GM18951 (cell line): ENCODE measurements around the gene FPR2.

ENCODE experiments used
- POLR2A ChIP-seq: IDR thresholded peaks from 4 replicates; pipeline ENCODE4 v1.6.1; 2011; ENCODE audit warnings: mild to moderate bottlenecking; ENCODE audit not compliant: insufficient read length, insufficient read depth; ENCODE audit errors: extremely low read depth
- in situ Hi-C: fragments of 300-500 bp; cut with MboI; formaldehyde crosslinking; loops from one replicate; pipeline ENCODE4 v1.12.0; 2022; ENCODE audit warnings: low sequenced_read_pairs, mixed read lengths, inconsistent platforms; ENCODE audit not compliant: unreplicated experiment

The FPR2 gene

DNA sequence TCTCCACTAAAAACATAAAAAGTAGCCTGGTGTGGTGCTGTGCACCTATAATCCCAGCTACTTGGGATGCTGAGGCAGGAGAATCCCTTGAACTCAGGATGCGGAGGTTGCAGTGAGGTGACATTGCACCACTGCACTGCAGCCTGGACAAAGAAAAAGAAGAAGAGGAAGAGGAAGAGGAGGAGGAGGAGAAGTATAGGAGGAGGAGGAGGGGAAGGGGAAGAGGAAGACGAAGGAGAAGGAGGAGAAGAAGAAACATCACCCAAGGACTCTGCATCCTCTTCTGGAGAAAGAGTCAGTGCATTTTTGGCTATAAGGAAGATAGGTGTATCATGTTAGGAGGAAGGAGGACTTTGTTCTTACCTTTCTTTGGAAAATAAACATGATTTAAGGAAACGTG is 21.0 kb downstream of the FPR2 start:
- in situ Hi-C loops, result no loop called here

DNA sequence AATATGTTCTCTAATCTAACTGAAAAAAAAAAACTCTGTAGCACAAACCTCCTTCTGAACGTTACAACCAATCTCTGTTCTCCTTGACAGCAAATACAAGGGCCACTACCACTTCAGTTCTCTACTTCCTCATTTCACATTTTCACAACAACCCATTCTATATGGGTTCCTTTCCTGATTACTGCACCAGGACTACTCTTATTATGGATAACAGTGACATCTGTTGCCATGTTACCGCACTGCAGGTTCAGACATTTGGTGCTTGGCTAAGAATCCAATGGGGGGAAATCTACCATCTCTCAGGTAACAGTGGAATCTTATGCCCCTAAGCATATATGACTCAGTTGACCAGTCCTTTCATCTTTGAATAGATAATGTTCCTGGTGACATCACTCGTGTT is 22.4 kb downstream of the FPR2 start:
- in situ Hi-C loops, result no loop called here
- TF ChIP-seq POLR2A, result no peak

More for the DNA sequence above, 21.0 kb downstream of the FPR2 start:
- no peak for TF ChIP-seq POLR2A

DNA sequence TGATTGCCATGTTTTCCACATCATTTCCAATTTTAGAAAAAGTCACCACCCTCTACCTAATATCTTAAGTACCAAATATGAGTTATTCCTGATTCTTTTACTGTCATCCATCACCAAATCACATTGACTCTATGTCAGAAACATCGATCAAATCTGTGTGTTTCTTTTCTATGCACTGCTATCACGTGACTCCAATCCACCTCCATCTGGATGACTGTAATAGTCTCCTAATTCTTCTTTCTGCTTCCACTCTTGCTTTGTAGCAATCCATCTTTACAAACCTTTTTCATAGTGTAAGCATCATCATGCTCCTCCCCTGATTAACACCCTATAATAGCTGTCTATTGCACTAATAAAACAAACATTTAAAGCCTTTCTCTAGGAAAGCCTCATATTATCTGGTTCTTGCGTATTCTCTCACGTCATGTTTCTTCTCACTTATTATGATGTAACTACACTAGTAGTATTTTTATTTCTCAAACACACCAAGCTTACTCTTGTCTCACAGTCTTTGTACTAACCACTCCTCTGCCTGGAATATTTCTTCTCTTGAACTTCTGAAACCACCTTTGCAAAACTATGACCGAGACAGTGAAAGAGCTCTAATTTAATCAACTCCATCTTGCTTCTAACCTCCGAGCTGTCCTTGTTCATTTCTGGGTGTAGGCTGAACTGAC is 23.3 kb downstream of the FPR2 start:
- in situ Hi-C loops, result no loop called here
- no peak for TF ChIP-seq POLR2A

DNA sequence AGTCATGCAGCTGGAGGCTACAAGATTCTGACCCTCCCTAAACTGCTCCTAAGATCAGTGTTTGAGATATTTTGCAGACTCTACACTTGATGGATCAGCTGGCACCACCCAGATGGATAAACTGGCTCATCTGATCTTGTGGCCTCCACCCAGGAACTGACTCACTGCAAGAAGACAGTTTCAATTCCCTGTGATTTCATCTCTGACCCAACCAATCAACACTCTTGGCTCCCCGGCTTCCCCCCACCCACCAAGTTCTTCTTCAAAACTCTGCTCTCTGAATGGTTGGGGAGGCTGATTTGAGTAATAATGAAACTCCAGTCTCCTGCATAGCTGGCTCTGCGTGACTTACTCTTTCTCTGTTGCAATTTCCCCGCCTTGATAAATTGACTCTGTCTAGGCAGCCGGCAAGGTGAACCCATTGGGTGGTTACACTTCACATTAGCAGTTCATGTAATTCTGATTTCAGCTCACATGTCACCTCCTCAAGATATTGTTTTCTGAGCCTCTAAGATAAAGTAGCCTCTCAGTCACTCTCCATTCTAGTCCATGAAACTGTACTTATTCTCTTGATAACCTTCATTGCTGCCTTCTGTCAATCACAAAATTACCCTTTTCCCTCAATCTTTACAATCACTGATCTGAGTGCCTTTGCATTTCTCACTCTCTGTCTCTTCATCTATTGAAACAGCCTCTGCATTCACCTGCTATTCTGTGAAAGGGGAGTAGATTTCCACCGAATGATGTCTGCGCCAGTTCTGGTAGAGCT is 24.1 kb downstream of the FPR2 start:
- TF ChIP-seq POLR2A, result no peak
- in situ Hi-C loops, result no loop called here

DNA sequence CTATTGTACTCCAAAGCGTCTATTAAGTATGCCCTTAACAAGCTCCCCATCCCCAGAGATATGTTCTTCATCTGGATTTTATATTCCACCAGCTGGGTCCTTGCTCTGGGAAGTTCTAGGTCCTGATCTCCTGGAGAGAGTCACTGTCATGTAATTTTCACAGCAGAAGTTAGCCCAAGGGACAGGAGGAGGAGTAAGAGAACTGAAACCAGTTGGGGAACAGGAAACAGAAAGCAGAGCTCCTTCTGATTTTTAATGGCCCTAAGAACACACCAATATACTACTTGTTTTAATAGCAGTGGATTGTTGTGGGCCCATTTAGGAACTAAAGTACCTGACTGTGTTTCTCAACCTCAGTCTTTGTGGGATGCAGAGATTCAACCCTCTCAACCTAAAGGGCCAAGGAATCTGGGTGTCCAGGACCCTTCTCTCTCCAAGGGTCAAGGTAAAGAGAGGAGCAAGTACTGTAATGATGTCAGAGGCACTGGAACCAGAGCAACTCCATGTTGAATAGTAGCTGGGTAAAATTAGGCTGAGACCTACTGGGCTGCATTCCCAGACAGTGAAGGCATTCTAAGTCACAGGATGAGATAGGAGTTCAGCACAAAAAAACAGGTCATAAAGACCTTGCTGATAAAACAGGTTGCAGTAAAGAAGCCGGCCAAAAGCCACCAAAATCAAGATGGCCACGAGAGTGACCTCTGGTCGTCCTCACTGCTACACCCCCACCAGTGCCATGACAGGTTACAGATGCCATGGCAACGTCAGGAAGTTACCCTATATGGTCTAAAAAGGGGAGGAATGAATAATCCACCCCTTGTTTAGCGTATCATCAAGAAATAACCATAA is 25.9 kb downstream of the FPR2 start:
- no peak for TF ChIP-seq POLR2A
- in situ Hi-C loops, result no loop called here

DNA sequence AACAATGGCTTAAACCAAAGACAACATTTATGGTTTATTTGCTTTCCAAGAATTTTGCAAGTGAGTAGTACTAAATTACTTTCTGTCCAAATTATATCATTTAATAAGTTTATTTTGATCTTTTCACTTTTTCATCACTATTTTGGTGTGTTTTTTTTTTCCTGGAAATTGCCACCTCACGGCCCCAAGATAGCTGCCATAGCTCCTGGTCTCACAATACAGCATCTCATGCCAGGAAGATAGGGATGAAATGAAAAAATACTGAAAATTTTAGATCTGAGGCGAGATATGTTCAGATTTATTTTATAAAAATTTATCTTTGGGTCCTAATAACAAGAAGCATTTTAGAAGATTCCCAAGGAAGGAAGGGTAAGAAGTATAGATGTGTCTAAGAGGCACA is 27.0 kb downstream of the FPR2 start:
- no peak for TF ChIP-seq POLR2A
- in situ Hi-C loops, result no loop called here

DNA sequence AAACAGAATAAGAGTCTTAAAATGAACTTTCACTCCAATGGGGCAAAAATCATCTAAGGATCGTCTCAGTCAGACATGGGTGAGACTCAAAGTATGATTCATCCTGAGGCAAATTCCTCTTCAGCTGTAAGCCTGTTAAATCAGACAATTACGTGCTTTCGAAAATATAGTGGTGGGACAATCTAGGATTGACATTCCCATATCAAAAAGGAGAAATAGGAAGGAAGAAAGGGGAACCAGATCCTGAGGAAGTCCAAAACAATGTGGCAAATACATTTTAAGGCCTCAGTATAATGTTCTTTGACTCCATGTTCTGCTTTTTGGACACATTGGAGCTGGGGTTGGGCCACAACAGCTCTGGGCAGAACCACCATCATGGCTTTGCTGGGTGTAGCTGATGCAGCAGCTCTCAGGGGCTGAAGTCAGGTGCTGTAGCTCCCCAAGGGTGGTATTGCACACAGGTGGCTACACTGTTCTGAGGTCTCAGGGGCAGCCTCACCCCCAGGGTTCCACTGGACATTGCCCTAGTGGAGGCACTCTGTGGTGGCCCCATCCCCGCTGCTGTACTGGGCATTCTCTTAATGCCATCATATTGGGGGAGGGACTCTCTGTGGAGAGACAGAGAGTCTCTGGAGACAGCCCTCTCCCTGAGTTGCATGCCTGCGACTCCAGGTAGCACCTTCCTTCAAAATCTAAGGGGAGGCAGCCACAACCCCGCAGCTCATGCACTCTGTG is 28.2 kb downstream of the FPR2 start:
- TF ChIP-seq POLR2A, result no peak
- in situ Hi-C loops, result no loop called here

DNA sequence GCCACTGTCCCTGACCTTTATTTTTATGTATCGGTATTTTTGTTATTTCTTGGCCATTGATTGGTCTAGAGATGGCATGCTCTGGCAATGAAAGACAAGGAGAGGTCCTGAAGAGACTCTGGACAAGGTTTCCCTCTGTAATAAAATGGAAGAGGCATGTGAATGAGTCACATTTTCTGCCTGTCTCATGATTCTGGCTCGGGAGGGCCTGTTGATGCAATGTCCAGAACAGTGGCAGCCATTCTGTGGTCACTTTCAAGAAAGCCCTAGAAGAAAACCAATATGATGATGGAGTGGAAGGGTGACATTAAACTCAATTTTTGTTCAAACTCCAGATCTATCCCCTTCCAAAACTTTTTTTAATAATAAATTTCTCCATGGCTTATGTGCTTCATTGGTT is 32.0 kb downstream of the FPR2 start:
- TF ChIP-seq POLR2A, result no peak
- in situ Hi-C loops, result no loop called here

DNA sequence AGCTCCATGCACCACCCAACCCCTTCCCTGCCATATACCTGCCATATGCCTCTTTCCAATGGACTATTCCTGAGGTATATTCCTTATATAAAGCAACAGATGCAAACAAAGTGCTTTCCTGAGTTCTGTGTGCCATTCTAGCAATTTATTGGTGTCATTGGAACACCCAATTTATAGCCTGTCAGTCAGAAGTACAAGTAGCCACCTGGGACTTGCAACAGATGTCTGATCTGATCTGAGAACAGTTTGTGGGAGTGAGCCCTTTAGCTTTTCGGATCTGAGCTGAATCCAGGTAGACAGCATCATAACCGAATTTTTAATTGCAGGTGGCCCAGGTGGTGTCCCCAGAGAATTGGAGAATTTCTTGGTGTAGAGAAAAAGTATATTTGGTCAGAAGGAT is 33.0 kb downstream of the FPR2 start:
- in situ Hi-C loops, result no loop called here
- TF ChIP-seq POLR2A, result no peak

DNA sequence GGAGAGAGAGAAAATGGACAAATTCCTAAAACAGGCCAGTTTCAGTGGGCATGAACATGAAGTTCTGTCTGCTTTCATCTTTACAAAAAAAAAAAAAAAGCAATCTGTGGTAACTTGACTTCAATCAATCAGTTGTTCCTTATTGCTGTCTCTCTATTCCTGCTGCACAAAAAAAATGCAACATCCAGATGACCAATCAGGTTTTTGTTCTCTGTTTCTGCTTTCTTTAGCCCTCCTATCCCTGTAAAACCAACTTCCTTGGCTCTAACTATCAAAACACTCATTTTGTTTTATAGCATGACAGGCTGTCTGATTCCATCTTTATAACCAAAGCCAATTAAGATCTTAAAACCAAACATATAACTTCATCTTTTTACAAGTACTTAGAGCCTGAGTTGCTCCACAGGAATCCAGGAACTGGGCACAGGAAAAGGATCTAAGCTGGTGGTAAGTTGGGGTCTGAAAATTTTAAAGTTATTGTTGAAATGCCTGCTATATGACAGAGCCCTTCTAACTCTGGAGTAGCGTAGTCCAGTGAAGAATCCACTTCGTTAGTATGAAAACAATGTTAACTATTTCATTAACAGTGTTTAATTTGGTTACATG is 34.0 kb downstream of the FPR2 start, which contains the start of gene FPR3:
Gene FPR3, plus strand, starts transcription at position 273 of the 606 bp plus-strand sequence. CDS start 28,592 bp downstream, outside the sequence.
- in situ Hi-C loops, result no loop called here
- TF ChIP-seq POLR2A, result no peak

DNA sequence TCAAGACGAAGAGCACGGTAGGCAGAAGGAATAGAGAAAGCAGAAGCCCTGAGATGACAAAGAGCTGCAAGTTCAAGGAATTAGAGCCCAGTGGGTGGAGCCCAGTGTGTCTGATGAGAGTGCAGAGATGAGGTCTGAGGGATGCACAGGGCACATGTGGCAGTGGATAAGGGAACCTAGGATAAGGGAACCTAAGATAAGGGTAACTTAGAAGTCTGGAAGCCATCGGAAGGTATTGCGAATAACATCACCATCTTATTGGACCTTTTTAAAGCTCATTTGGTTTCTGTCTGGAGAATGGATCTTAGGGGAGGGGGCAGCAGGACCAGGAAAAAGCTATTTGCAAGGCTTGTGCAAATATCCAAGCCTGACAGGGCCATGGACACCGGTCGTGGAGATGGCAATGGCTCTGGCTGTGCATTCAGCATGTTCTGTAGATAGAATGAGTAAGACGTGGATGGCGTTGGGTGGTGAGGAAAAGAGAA is 35.3 kb downstream of the FPR2 start:
- TF ChIP-seq POLR2A, result no peak
- in situ Hi-C loops, result no loop called here

DNA sequence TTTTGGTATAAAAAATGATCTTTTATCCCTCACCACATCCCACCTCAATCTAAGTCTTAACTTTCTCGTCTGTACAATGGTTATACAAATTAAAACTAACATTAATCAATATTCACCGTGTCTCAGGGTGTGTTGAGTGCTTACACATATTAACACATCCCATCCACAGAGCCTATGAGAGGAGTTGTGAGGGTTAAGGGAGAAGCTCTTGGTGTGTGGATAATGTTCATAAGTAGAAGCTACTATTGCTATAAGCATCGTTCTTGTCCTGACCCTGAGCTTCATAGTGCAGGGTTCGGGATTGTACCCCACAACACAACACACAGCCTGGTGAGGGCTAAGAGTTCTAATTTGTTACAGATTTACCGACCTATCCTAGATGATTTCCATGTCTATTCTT is 36.5 kb downstream of the FPR2 start:
- no peak for TF ChIP-seq POLR2A
- in situ Hi-C loops, result no loop called here
